K562 (cell line): Measurements from ENCODE around the gene CTU1. TPM values are rescaled to one million over a fixed set of nuclear protein-coding genes. Genes with fewer than 3 reads are reported as not detected.

Experiments used
- ATAC-seq: fragments of 200-7000 bp; cut with Tn5 transposase; 3 replicates; pipeline ENCODE4 v1.9.1; 2020; ENCODE audit warnings: moderate library complexity
- BruUV-seq: library from RNA; stranded (reverse); fragments of 400-500 nt; replicated peaks from 2 replicates; lab custom pipeline; 2021; lab: Mats Ljungman, UMichigan
- CTCF ChIA-PET: fragments of 300-600 bp; formaldehyde crosslinking; extraction: SDS; loops from one replicate; lab custom pipeline; 2021; ENCODE audit warnings: low intra/inter-chr PET ratio; lab: Yijun Ruan, JAX
- POLR2A ChIA-PET: fragments of 300-600, 350-650 bp; sonication (Branson Sonifier 250); formaldehyde crosslinking; extraction: SDS; loops from one replicate; lab custom pipeline; 2021; ENCODE audit warnings: antibody characterized with exemption, inconsistent platforms; lab: Yijun Ruan, JAX
- DNase-seq, 4 experiments: peaks; one replicate each; pipeline versions ENCODE4 v3.0.0 to v3.0.0-alpha.2; 2011 to 2018; ENCODE audit warnings: low spot score in 3 of 4, mixed read lengths in 3 of 4; ENCODE audit errors: extremely low read depth in 1 of 4
- FAIRE-seq: peaks from 2 replicates; lab custom pipeline; 2011; peaks lifted over from hg19 to GRCh38; lab: Jason Lieb, UNC
- H2AFZ ChIP-seq: 2 replicates; pipeline ENCODE4 v1.6.0; 2011; ENCODE audit warnings: low read depth, low read length, control low read depth, inconsistent platforms
- H3K27ac ChIP-seq: fragments of 200-600 bp; 3 replicates; pipeline ENCODE4 v1.8.0; 2011; ENCODE audit warnings: low read depth, mild to moderate bottlenecking, control low read depth, inconsistent platforms, low read length, moderate library complexity, mixed read lengths; ENCODE audit errors: extremely low read depth
- H3K27me3 ChIP-seq, 2 experiments: fragments of 300-600 bp in 1 of 2; 2 replicates in 1 of 2; 3 replicates in 1 of 2; pipeline versions ENCODE4 v1.6.0 to v1.8.0; 2011; ENCODE audit warnings: inconsistent platforms in 2 of 2, low read length in 2 of 2, mild to moderate bottlenecking in 1 of 2, mixed read lengths in 1 of 2, moderate library complexity in 1 of 2; ENCODE audit not compliant: control insufficient read depth in 2 of 2, insufficient read depth in 2 of 2
- H3K36me3 ChIP-seq: fragments of 300-600 bp; 3 replicates; pipeline ENCODE4 v1.8.0; 2011; ENCODE audit warnings: mild to moderate bottlenecking, low read length, inconsistent platforms; ENCODE audit not compliant: control insufficient read depth, insufficient read depth
- H3K4me1 ChIP-seq, 2 experiments: fragments of 200-600 bp in 1 of 2; replicated peaks in 1 of 2; 2 replicates in 1 of 2; 3 replicates in 1 of 2; pipeline versions ENCODE4 v1.5.1 to v1.8.0; 2011; ENCODE audit warnings: inconsistent platforms in 2 of 2, low read length in 2 of 2, mild to moderate bottlenecking in 1 of 2, mixed read lengths in 1 of 2, moderate library complexity in 1 of 2; ENCODE audit not compliant: control insufficient read depth in 2 of 2, insufficient read depth in 2 of 2
- H3K4me2 ChIP-seq: 2 replicates; pipeline ENCODE4 v1.6.1; 2011; ENCODE audit warnings: low read length, control low read depth, inconsistent platforms, mixed read lengths; ENCODE audit not compliant: insufficient read depth
- H3K4me3 ChIP-seq: fragments of 200-600 bp; sonication (generic), shearing (Covaris generic); 2 replicates; pipeline ENCODE4 v1.5.1; 2016; ENCODE audit warnings: control low read depth, inconsistent platforms
- H3K79me2 ChIP-seq: fragments of 200-600 bp; 3 replicates; pipeline ENCODE4 v1.8.0; 2011; ENCODE audit warnings: low read length, inconsistent platforms; ENCODE audit not compliant: control insufficient read depth, insufficient read depth
- H3K9ac ChIP-seq, 2 experiments: 2 replicates each; pipeline versions ENCODE4 v1.6.0 to v1.6.1; 2011; ENCODE audit warnings: low read depth in 2 of 2, low read length in 2 of 2, control low read depth in 1 of 2, inconsistent platforms in 1 of 2, mild to moderate bottlenecking in 1 of 2, mixed read lengths in 1 of 2; ENCODE audit not compliant: insufficient read depth in 1 of 2
- H3K9me1 ChIP-seq: one replicate; pipeline ENCODE4 v1.6.0; 2011; ENCODE audit warnings: inconsistent platforms, mild to moderate bottlenecking, low read length, moderate library complexity; ENCODE audit not compliant: control insufficient read depth, insufficient read depth
- H3K9me3 ChIP-seq: replicated peaks from 2 replicates; pipeline ENCODE4 v1.5.1; 2011; ENCODE audit warnings: low read depth, low read length, inconsistent platforms; ENCODE audit not compliant: control insufficient read depth, insufficient read depth
- H4K20me1 ChIP-seq: replicated peaks from 2 replicates; pipeline ENCODE4 v1.6.1; 2011; ENCODE audit warnings: low read length, inconsistent platforms, mixed read lengths; ENCODE audit not compliant: control insufficient read depth, insufficient read depth
- BMI1 ChIP-seq: fragments of 150-350 bp; IDR thresholded peaks from 2 replicates; pipeline ENCODE4 v1.6.1; 2014; ENCODE audit warnings: low read length
- FOXM1 ChIP-seq, 2 experiments: fragments of 450-650 bp in 1 of 2; sonication (generic) in 1 of 2; formaldehyde crosslinking in 1 of 2; IDR thresholded peaks; 2 replicates each; pipeline versions ENCODE4 v1.6.1 to v1.9.0; 2017 to 2022; ENCODE audit warnings: low read depth in 2 of 2, mild to moderate bottlenecking in 2 of 2, missing genetic modification reagents in 1 of 2, moderate library complexity in 1 of 2
- ILK ChIP-seq: fragments of 450-650 bp; IDR thresholded peaks from 2 replicates; pipeline ENCODE4 v1.6.1; 2016; ENCODE audit warnings: missing genetic modification characterization, low read depth, mild to moderate bottlenecking, missing compliant biosample characterization, moderate library complexity, borderline replicate concordance
- KDM1A ChIP-seq, 2 experiments: fragments of 450-650 bp; IDR thresholded peaks; 2 replicates each; pipeline ENCODE4 v1.6.1; 2016; ENCODE audit warnings: mild to moderate bottlenecking in 2 of 2
- MTA2 ChIP-seq: fragments of 450-650 bp; IDR thresholded peaks from 2 replicates; pipeline ENCODE4 v1.6.1; 2016; ENCODE audit warnings: low read depth
- PHB2 ChIP-seq: fragments of 450-650 bp; IDR thresholded peaks from 2 replicates; pipeline ENCODE4 v1.6.1; 2017; ENCODE audit warnings: low read depth
- TAF9B ChIP-seq: fragments of 450-650 bp; IDR thresholded peaks from 2 replicates; pipeline ENCODE4 v1.6.1; 2018; ENCODE audit warnings: mild to moderate bottlenecking; ENCODE audit not compliant: partially characterized antibody
- ZNF512 ChIP-seq: IDR thresholded peaks from 2 replicates; pipeline ENCODE4 v1.6.1; 2016; ENCODE audit warnings: missing genetic modification characterization, missing compliant biosample characterization
- ZNF766 ChIP-seq: fragments of 200-800 bp; sonication (Bioruptor generic); conservative IDR thresholded peaks from 2 replicates; pipeline ENCODE4 v1.6.1; 2016; ENCODE audit warnings: missing genetic modification characterization, missing compliant biosample characterization
- WGBS: fragments of 100-300 bp; shearing (Covaris generic); methylation state at CpG from one replicate; pipeline ENCODE4 v1.1.6; 2016; ENCODE audit warnings: low coverage, mixed read lengths; ENCODE audit not compliant: insufficient coverage; ENCODE audit errors: missing lambda C conversion rate; 5-methylcytosine and 5-hydroxymethylcytosine counted together
- in situ Hi-C: fragments of 300-500 bp; cut with MboI; formaldehyde crosslinking; loops from 4 replicates; pipeline ENCODE4 v1.15.0; 2018; ENCODE audit warnings: inconsistent platforms, mixed read lengths
- intact Hi-C: fragments of 100-400 bp; cut with micrococcal nuclease; formaldehyde crosslinking; loops from 2 replicates; pipeline ENCODE4 v1.14.2; 2022
- polyA plus RNA-seq, 8 experiments: library from polyadenylated mRNA; depleted of rRNA in 4 of 8; stranded (reverse) in 5 of 8; unstranded in 3 of 8; fragments of >200 nt; fragmentation: Nextera tagmentation in 2 of 8; fragmentation: Illumina TruSeq in 1 of 8; extraction: Ambion mirVana in 2 of 8; extraction: Trizol in 1 of 8; gene quantifications; 2 replicates each; pipeline versions ENCODE4 v1.2.1 to v1.2.3, GENCODE V29; 2011 to 2014; ENCODE audit warnings: inconsistent platforms in 1 of 8, missing spikeins in 1 of 8
- total RNA-seq, 7 experiments: library from RNA; depleted of rRNA in 6 of 7; stranded (reverse); fragments of >200 nt in 6 of 7; fragmentation: Illumina TruSeq in 2 of 7; extraction: Trizol in 2 of 7; gene quantifications; 2 replicates each; pipeline versions ENCODE4 v1.2.1 to v1.2.3, GENCODE V29; 2011 to 2021; ENCODE audit warnings: low replicate concordance in 1 of 7
- TF ChIP-seq, protein P1 (sequence below): fragments of 450-650 bp; conservative IDR thresholded peaks from 2 replicates; pipeline ENCODE4 v1.6.1; 2016; ENCODE audit warnings: missing genetic modification characterization, low read depth, mild to moderate bottlenecking, missing compliant biosample characterization, moderate library complexity
- TF ChIP-seq, protein P2 (sequence below), 2 experiments: fragments of 200-800 bp in 1 of 2; sonication (Bioruptor generic) in 1 of 2; sonication (generic) in 1 of 2; formaldehyde crosslinking in 1 of 2; IDR thresholded peaks in 1 of 2; conservative IDR thresholded peaks in 1 of 2; 2 replicates each; pipeline versions ENCODE4 v1.5.0 to v1.6.1; 2016 to 2020; ENCODE audit warnings: missing compliant biosample characterization in 1 of 2, missing genetic modification characterization in 1 of 2, missing genetic modification reagents in 1 of 2
- TF ChIP-seq, protein P3 (sequence below): sonication (generic); formaldehyde crosslinking; IDR thresholded peaks from 2 replicates; pipeline ENCODE4 v1.8.0; 2022; ENCODE audit warnings: mild to moderate bottlenecking, missing genetic modification reagents

Gene CTU1
- total and polyA plus RNA-seq, 9 of the 15 experiments (the other 6 are each of a cell fraction or from before 2014, with no cell fraction given), result 0.03 to 18.4 (median 2.3) TPM; not detected in 1

GRCh38 chr19:51098365-51099046 is 9.7 kb downstream of the CTU1 start:
- Histone ChIP-seq H3K4me2 (no peak overlapping the region), H3K27me3 (no peaks in the 10 kb centered on the region; a peak in 2 of 5 replicates), H3K9me3 (no peaks in the 10 kb centered on the region), H3K27ac (no peak overlapping the region), H4K20me1 (peaks cover 8% of the 10 kb centered on the region), H3K36me3 (peaks cover 27% of the 10 kb centered on the region; the same call in 2 of the 3 replicates), H2AFZ (no peak overlapping the region), H3K9me1 (peaks cover 5% of the 10 kb centered on the region), H3K4me1 (no peaks in the 10 kb centered on the region; a peak in 1 of 5 replicates), H3K9ac (no peak overlapping the region), H3K79me2 (0 out of 3 replicates have a peak, but pooled peaks cover 4% of the 10 kb centered on the region), H3K4me3 (no peak overlapping the region)
- in situ Hi-C loops, result loop anchor here (10.0 kb wide), 1 partner anchor 394 kb away; no protein-coding TSS in a partner anchor
- CTCF ChIA-PET, result interaction anchor here (0.7 to 1.4 kb wide), 2 partner anchors 71 to 394 kb away, joined by 3 to 4 read pairs; no protein-coding TSS in a partner anchor
- FAIRE-seq (no peak), DNase-seq (no peak), ATAC-seq (no peak)
- WGBS, result 80% methylated on average over 2 of the region's 78 CpGs
- no TSS peak for BruUV-seq
- intact Hi-C loops, result no loop called here
- POLR2A ChIA-PET, result interaction anchor here (0.6 kb wide), 1 partner anchor 306 kb away, joined by 3 read pairs; no protein-coding TSS in a partner anchor
- TF ChIP-seq ZNF512 (tag), result no peak
- TF ChIP-seq KDM1A (IDR thresholded peaks at IDR 0.05), result no peak
- no peak for TF ChIP-seq ILK
- TF ChIP-seq, protein P1, sequence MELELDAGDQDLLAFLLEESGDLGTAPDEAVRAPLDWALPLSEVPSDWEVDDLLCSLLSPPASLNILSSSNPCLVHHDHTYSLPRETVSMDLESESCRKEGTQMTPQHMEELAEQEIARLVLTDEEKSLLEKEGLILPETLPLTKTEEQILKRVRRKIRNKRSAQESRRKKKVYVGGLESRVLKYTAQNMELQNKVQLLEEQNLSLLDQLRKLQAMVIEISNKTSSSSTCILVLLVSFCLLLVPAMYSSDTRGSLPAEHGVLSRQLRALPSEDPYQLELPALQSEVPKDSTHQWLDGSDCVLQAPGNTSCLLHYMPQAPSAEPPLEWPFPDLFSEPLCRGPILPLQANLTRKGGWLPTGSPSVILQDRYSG (tag), result no peak
- TF ChIP-seq FOXM1 (IDR thresholded peaks at IDR 0.05; ENCODE audit: low read depth), result no peak
- no peak for TF ChIP-seq FOXM1 (CRISPR knock-in tag; IDR thresholded peaks at IDR 0.05; ENCODE audit: low read depth)
- TF ChIP-seq ZNF766, result no peak
- TF ChIP-seq, protein P2, sequence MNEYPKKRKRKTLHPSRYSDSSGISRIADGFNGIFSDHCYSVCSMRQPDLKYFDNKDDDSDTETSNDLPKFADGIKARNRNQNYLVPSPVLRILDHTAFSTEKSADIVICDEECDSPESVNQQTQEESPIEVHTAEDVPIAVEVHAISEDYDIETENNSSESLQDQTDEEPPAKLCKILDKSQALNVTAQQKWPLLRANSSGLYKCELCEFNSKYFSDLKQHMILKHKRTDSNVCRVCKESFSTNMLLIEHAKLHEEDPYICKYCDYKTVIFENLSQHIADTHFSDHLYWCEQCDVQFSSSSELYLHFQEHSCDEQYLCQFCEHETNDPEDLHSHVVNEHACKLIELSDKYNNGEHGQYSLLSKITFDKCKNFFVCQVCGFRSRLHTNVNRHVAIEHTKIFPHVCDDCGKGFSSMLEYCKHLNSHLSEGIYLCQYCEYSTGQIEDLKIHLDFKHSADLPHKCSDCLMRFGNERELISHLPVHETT (CRISPR knock-in tag; conservative IDR thresholded peaks at IDR 0.05 in 1 of 2, IDR thresholded peaks at IDR 0.05 in 1 of 2), result no peak
- TF ChIP-seq PHB2, result no peak
- TF ChIP-seq BMI1, result no peak
- TF ChIP-seq TAF9B, result no peak
- TF ChIP-seq, protein P3, sequence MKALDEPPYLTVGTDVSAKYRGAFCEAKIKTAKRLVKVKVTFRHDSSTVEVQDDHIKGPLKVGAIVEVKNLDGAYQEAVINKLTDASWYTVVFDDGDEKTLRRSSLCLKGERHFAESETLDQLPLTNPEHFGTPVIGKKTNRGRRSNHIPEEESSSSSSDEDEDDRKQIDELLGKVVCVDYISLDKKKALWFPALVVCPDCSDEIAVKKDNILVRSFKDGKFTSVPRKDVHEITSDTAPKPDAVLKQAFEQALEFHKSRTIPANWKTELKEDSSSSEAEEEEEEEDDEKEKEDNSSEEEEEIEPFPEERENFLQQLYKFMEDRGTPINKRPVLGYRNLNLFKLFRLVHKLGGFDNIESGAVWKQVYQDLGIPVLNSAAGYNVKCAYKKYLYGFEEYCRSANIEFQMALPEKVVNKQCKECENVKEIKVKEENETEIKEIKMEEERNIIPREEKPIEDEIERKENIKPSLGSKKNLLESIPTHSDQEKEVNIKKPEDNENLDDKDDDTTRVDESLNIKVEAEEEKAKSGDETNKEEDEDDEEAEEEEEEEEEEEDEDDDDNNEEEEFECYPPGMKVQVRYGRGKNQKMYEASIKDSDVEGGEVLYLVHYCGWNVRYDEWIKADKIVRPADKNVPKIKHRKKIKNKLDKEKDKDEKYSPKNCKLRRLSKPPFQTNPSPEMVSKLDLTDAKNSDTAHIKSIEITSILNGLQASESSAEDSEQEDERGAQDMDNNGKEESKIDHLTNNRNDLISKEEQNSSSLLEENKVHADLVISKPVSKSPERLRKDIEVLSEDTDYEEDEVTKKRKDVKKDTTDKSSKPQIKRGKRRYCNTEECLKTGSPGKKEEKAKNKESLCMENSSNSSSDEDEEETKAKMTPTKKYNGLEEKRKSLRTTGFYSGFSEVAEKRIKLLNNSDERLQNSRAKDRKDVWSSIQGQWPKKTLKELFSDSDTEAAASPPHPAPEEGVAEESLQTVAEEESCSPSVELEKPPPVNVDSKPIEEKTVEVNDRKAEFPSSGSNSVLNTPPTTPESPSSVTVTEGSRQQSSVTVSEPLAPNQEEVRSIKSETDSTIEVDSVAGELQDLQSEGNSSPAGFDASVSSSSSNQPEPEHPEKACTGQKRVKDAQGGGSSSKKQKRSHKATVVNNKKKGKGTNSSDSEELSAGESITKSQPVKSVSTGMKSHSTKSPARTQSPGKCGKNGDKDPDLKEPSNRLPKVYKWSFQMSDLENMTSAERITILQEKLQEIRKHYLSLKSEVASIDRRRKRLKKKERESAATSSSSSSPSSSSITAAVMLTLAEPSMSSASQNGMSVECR (CRISPR knock-in tag), result no peak
- no peak for TF ChIP-seq MTA2
